Measurements from ENCODE around the gene CD164.
A peak's percentile ranks its signal among the peaks of the same experiment; 100 is the strongest.

DNA sequence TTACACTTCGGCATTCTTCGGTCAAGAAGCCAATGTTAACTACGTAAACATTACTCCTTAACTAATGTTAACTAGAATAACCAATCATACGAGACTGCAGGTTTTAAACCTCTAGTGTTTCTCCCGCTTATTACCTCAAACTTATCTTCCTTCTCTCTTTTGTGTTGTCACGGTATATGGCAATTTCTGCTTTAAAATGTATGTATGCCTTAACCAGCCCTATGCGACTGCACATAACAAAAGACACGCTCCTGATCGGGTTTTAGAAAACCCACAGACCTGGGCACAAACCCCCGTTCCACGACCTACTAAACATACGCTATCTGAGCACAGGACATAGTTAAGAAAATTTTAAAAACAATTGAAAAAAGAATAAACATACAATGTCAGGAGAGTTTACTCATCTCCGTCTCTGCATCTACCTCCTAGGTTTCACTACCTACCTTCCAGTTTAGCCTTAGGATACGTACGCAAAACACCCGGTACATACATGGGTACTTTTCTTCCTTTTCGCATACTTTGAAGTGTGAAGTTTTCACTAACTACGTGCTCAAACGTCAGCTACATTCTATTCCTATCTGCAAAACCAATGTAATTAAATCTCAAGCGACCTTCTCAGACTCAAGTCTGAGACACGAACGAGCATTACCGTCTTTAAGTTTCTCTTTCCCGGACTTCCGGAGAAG lies 1.1 kb downstream of the CD164 start:
- TF ChIP-seq CTCF (IDR thresholded peaks at IDR 0.05): no peak
- TF ChIP-seq SIN3A (IDR thresholded peaks at IDR 0.05; ENCODE audit: borderline replicate concordance, insufficient read depth, low read depth, low read length): 0 out of 2 replicates have a peak, but pooled peaks have one; percentile 38
- no peak for TF ChIP-seq REST (IDR thresholded peaks at IDR 0.05; ENCODE audit: insufficient read depth in 1 of 2, low read depth in 2 of 2, low read length in 1 of 2)
- TF ChIP-seq POLR2AphosphoS5 (IDR thresholded peaks at IDR 0.05; ENCODE audit: low read depth, low read length): no peak
- no peak for TF ChIP-seq TCF7L2 (IDR thresholded peaks at IDR 0.05; ENCODE audit: low read depth, low read length)
